Lung microvascular endothelial cell (primary cell): ENCODE results near the gene PPFIA3. TPM values are rescaled to one million over a fixed set of nuclear protein-coding genes. Genes with fewer than 3 reads are reported as not detected.
"Not testable (repeated sequence)": the region's sequence is repeated elsewhere in the genome, so short reads cannot be mapped to it uniquely, and the experiment has no call there.

Experiments used
- DNase-seq, 2 donors: peaks; one replicate each; pipeline versions ENCODE4 v3.0.0 to v3.0.0-alpha.2; 2010; ENCODE audit warnings: low read depth in 2 of 2
- total RNA-seq: library from RNA; depleted of rRNA; stranded (reverse); fragments of >200 nt; gene quantifications from 2 replicates; pipeline ENCODE4 v1.2.1, GENCODE V29; 2014

The PPFIA3 gene
- total RNA-seq, 1 donor from 2014 or later = 1.6 TPM

DNA sequence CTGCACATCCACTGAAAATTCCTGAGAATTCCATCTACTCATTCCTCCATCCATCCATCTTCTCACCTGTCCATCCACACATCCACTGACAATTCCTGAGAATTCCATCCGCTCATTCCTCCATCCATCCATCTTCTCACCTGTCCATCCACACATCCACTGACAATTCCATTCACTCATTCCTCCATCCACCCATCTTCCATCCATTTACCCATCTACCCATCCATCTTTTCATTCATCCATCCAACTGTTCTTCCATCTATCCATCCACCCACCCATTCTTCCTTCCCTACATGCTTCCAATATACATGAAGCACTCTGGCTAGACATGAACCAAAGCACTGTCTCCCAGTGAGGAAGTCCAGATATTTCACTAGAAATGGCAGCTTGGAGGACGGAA lies 53.9 kb downstream of the PPFIA3 start:
- DNase-seq = no peak

DNA sequence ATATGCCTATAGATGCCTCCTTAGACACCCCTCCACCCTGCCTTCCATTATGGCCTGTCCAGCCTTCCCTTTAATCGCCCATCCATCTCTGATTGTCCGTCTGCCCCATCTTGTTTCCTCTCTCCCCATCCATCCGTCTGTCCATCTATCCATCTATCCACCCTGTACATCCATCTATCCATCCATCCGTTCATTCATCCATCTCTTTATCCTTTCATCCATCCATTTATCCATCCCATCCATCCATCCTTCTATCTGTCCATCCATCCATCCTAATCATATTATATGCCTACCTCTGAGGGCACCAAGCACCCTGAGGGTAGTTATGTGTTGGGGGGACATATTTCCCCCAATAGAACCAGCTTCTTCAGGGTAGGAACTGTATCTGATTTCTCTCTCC lies 61.3 kb downstream of the PPFIA3 start:
- DNase-seq = no peak

DNA sequence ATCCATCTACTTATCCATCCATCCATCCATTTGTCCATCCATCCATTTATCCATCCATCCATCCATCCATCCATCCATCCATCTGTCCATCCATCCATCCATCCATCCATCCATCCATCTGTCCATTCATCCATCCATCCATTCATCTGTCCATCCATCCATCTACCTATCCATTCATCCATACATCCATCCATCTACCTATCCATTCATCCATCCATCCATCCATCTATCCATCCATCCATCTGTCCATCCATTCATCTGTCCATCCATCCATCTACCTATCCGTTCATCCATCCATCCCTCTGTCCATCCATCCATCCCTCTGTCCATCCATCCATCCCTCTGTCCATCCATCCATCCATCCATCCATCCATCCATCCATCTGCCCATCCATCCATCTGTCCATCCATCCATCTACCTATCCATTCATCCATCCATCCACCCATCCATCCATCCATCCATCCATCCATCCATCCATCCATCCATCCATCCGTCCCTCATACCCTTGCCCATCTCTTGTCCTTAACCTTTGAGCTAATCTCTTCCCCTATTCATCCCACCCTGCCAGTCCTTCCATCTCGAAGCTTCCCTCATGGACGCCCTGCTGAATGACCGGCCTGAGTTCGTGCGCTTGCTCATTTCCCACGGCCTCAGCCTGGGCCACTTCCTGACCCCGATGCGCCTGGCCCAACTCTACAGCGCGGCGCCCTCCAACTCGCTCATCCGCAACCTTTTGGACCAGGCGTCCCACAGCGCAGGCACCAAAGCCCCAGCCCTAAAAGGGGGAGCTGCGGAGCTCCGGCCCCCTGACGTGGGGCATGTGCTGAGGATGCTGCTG lies 62.9 kb downstream of the PPFIA3 start:
- DNase-seq = not testable (repeated sequence)

DNA sequence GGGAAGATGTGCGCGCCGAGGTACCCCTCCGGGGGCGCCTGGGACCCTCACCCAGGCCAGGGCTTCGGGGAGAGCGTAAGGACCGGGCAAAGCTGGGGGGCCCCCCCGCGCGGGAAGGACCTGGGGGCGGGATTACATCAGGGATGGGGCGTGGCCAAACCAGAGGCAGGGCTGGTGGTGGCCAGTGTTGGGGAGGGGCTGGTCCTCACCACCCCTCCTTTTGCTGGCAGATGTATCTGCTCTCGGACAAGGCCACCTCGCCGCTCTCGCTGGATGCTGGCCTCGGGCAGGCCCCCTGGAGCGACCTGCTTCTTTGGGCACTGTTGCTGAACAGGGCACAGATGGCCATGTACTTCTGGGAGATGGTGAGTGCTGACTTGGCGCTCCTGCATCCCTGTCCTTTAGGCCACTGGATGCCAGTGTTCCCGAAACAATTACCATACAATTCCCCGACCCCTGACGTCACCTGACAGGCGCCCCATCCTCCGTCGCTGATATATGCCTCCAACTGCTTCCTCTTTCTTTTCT lies 63.6 kb downstream of the PPFIA3 start:
- DNase-seq = no peak

DNA sequence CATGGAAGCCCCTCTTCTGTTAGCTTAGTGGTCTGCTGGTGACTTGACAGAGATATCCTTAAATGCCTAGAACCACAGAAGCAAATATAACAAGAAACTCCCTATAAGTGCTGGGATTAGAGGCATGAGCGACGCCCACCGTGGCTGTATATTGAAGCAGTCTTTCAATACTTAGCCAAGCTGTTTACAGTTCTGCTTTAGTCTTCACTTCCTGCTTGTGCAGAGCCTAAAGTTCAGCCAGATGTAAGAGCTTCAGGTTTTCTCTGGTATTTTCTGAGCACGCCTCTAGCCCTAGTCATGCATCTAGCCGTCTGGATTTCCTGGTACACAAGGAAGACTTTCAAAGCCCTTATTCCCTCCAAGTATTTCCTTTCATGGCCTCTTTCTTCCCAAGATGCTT lies 66.8 kb downstream of the PPFIA3 start:
- no peak for DNase-seq

DNA sequence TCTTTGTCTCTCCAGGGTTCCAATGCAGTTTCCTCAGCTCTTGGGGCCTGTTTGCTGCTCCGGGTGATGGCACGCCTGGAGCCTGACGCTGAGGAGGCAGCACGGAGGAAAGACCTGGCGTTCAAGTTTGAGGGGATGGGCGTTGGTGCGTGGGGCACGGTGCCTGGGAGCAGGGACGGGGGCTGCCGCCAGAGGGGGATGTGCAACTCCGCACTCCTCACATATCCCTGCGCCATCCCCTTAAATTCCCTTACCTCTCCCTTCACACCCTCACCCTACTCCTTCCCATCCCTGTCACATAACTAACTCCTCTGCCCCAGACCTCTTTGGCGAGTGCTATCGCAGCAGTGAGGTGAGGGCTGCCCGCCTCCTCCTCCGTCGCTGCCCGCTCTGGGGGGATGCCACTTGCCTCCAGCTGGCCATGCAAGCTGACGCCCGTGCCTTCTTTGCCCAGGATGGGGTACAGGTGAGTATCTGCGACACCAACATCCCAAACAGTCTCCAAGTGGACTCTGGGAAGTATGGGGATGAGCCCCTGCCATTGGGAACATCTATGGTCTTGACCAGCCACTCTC lies 69.4 kb downstream of the PPFIA3 start:
- no peak for DNase-seq

DNA sequence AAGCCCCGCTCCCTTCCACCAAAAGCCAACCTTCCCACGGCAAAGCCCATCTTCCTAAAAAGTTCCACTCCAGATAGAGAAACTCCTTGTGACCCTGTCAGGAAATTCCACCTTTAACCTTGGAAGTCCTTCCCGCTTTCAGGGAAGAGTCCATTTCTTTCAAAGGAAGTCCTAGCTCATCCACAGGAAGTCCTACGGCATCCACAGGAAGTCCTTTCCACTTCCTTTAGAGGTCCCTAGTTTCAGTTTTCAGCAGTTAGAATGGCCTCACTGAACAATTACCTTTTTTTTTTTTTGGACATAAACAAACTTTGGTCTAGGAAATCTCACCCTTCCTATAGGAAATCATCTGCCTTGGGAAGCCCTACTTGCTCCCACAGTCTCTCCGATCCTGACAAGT lies 69.9 kb downstream of the PPFIA3 start:
- peak; percentile 51 to 77 for DNase-seq

DNA sequence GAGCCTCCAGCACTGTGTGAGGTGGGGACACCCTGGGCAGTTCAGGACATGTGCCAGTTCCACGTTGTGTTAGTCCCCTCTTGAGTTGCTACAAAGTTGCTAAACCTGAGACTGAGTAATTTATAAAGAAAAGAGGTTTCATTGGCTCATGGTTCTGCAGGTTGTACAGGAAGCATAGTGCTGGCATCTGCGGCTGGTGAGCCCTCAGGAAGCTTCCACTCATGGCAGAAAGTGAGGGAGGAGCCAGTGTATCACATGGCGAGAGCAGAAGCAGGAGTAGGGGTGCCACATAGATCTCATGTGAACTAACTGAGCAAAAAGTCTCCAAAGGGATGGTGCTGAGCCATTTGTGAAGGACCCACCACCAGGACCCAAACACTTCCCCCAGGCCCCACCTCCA lies 71.4 kb downstream of the PPFIA3 start:
- no peak for DNase-seq

DNA sequence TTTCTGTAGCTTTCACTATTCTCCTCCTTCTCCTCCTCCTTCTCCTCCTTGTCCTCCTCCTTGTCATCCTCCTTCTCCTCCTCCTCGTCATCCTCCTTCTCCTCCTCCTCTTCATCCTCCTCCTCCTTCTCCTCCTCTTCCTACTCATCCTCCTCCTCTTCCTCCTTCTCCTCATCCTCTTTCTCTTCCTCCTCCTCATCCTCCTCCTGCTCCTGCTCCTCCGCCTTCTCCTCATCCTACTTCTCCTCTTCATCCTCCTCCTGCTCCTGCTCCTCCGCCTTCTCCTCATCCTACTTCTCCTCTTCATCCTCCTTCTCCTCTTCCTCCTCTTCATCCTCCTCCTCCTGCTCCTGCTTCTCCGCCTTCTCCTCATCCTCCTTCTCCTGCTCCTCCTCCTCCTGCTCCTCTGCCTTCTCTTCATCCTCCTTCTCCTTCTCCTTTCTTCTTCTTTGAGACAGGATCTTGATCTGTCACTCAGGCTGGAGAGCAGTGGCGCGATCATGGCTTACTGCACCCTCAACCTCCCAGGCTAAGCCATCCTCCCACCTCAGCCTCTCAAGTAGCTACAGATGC lies 74.6 kb downstream of the PPFIA3 start:
- no peak for DNase-seq

DNA sequence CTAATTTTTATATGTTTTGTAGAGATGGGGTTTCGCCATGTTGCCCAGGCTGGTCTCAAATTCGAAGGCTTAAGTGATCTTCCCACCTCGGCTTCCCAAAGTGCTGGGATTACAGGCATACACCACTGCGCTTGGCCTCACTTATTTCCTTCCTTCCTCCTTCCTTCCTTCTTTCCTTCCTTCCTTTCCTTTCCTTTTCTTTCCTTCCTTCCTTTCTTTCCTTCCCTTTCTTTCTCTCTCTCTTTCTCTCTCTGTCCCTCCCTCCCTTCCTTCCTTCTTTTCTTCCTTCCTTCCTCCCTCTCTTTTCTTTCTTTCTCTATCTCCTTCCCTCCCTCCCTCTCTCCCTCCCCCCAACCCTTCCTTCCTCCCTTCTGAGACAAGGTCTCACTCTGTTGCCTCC lies 75.1 kb downstream of the PPFIA3 start:
- no peak for DNase-seq

DNA sequence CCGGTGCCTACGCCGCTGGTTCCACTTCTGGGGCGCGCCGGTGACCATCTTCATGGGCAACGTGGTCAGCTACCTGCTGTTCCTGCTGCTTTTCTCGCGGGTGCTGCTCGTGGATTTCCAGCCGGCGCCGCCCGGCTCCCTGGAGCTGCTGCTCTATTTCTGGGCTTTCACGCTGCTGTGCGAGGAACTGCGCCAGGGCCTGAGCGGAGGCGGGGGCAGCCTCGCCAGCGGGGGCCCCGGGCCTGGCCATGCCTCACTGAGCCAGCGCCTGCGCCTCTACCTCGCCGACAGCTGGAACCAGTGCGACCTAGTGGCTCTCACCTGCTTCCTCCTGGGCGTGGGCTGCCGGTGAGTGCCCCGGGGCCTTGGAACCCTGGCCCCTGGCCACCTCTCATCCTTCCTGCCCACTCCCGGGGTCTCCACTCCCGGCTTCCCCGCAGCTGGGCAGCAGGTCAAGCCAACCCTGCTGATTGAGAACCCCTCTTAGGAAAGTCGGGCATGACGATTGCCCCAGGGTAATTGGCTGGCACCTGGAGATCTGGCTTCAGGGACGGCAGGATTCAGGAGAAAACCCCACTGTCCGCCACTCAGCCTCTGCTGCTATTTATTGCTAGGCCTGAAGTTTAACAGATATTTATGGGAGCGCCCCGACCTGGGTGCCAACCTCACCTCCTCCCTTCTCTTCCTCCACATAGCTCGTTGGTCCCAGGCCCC lies 77.3 kb downstream of the PPFIA3 start:
- DNase-seq = peak in 1 of 2 donors; percentile 37

DNA sequence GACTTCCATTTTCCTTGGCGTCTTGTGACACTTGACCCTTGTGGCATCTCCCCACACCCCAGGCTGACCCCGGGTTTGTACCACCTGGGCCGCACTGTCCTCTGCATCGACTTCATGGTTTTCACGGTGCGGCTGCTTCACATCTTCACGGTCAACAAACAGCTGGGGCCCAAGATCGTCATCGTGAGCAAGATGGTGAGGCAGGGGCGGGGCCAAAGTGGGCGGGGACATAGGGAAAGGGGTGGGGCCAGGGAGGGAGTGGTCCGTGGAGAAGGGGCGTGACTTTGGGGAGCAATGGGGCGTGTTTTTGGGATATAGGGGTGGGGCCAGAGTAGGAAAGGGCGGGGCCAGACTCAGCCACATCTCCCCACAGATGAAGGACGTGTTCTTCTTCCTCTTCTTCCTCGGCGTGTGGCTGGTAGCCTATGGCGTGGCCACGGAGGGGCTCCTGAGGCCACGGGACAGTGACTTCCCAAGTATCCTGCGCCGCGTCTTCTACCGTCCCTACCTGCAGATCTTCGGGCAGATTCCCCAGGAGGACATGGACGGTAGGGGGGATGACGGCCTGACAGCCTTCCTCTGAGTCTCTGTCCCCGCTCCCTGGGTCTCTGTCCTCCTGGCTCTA lies 81.0 kb downstream of the PPFIA3 start:
- DNase-seq = peak in 1 of 2 donors; percentile 21

Other genes with a start within 250 kb of the PPFIA3 start
- gene PPP1R15A, start 247.1 kb upstream of the PPFIA3 start, total RNA-seq = 21.6 and 63.9 TPM in 2 replicates
- under 0.01 TPM in 2 replicates for gene TULP2, start 220.8 kb upstream of the PPFIA3 start, total RNA-seq
- gene NUCB1, start 219.2 kb upstream of the PPFIA3 start, total RNA-seq = 118 and 160 TPM in 2 replicates
- gene DHDH, start 185.8 kb upstream of the PPFIA3 start, total RNA-seq = under 0.01 TPM in 1 of 2 replicates, not detected in the other
- 96.8 and 101 TPM in 2 replicates for gene BAX, start 164.7 kb upstream of the PPFIA3 start, total RNA-seq
- 928 and 942 TPM in 2 replicates for gene FTL, start 154.2 kb upstream of the PPFIA3 start, total RNA-seq
- gene GYS1, start 126.2 kb upstream of the PPFIA3 start, total RNA-seq = 11.1 and 14.8 TPM in 2 replicates
- gene RUVBL2, start 125.7 kb upstream of the PPFIA3 start, total RNA-seq = 113 and 138 TPM in 2 replicates
- gene LHB, start 102.5 kb upstream of the PPFIA3 start, total RNA-seq = not detected in 2 replicates
- gene CGB3, start 95.2 kb upstream of the PPFIA3 start, total RNA-seq = not detected in 2 replicates
- gene CGB2, start 87.7 kb upstream of the PPFIA3 start, total RNA-seq = not detected in 2 replicates
- gene CGB1, start 82.6 kb upstream of the PPFIA3 start, total RNA-seq = not detected in 2 replicates
- not detected in 2 replicates for gene CGB5, start 75.7 kb upstream of the PPFIA3 start, total RNA-seq
- gene CGB8, start 70.4 kb upstream of the PPFIA3 start, total RNA-seq = not detected in 2 replicates
- 0.22 TPM in 1 of 2 replicates, not detected in the other for gene CGB7, start 61.8 kb upstream of the PPFIA3 start, total RNA-seq
- gene NTF4, start 54.7 kb upstream of the PPFIA3 start, total RNA-seq = not detected in 2 replicates
- not detected in 2 replicates for gene KCNA7, start 46.8 kb upstream of the PPFIA3 start, total RNA-seq
- gene SNRNP70, start 34.1 kb upstream of the PPFIA3 start, total RNA-seq = 132 and 137 TPM in 2 replicates
- 1.6 and 2.2 TPM in 2 replicates for gene LIN7B, start 5.2 kb upstream of the PPFIA3 start, total RNA-seq
- 0.22 and 0.40 TPM in 2 replicates for gene C19orf73, start 401 bp upstream of the PPFIA3 start, total RNA-seq
- not detected in 2 replicates for gene HRC, start 35.9 kb downstream of the PPFIA3 start, total RNA-seq
- 9.5 and 10.7 TPM in 2 replicates for gene TRPM4, start 38.2 kb downstream of the PPFIA3 start, total RNA-seq
- gene SLC6A16, start 205.6 kb downstream of the PPFIA3 start, total RNA-seq = 0.20 and 0.22 TPM in 2 replicates
- gene CD37, start 215.9 kb downstream of the PPFIA3 start, total RNA-seq = not detected in 2 replicates
- gene TEAD2, start 242.9 kb downstream of the PPFIA3 start, total RNA-seq = 51.4 and 57.1 TPM in 2 replicates
- gene DKKL1, start 244.3 kb downstream of the PPFIA3 start, total RNA-seq = 0.22 and 0.40 TPM in 2 replicates